Pons (tissue), 1 donor: Measurements from ENCODE around the gene EVC.
"Not testable (repeated sequence)": the region's sequence is repeated elsewhere in the genome, so short reads cannot be mapped to it uniquely, and the experiment has no call there.

Experiments
- DNase-seq: peaks from one replicate; pipeline ENCODE4 v3.0.0-alpha.2; 2016; ENCODE audit warnings: low spot score

Gene EVC

GRCh38 chr4:5708449-5709206 is 2.4 kb upstream of the EVC start, which contains the start of gene EVC2:
TSS of gene EVC2 (minus strand) at chr4:5708559. CDS start at chr4:5708513, 46 bp downstream.
- DNase-seq: no peak

GRCh38 chr4:5709207-5709575 is 1.8 kb upstream of the EVC start:
- no peak for DNase-seq

GRCh38 chr4:5710065-5710960 is 688 bp upstream of the EVC start:
- DNase-seq: no peak

- no peak for DNase-seq
Measured at GRCh38 chr4:5711479-5712184, 631 bp downstream of the EVC start.

- DNase-seq: no peak
Measured at GRCh38 chr4:5712517-5712916, 1.5 kb downstream of the EVC start.

- no peak for DNase-seq
Measured at GRCh38 chr4:5712931-5713330, 1.9 kb downstream of the EVC start.

- DNase-seq: no peak
Measured at GRCh38 chr4:5713861-5714260, 2.9 kb downstream of the EVC start.

- no peak for DNase-seq
Measured at GRCh38 chr4:5715357-5715756, 4.4 kb downstream of the EVC start.

- no peak for DNase-seq
Measured at GRCh38 chr4:5716391-5716790, 5.4 kb downstream of the EVC start.

- DNase-seq: no peak
Measured at GRCh38 chr4:5717449-5718158, 6.6 kb downstream of the EVC start.

- DNase-seq: no peak
Measured at GRCh38 chr4:5718411-5718810, 7.4 kb downstream of the EVC start.

- no peak for DNase-seq
Measured at GRCh38 chr4:5719350-5720055, 8.5 kb downstream of the EVC start.

- no peak for DNase-seq
Measured at GRCh38 chr4:5720157-5720850, 9.3 kb downstream of the EVC start.

GRCh38 chr4:5720980-5721379 is 10.0 kb downstream of the EVC start:
- DNase-seq: no peak

- DNase-seq: no peak
Measured at GRCh38 chr4:5721923-5722322, 10.9 kb downstream of the EVC start.

GRCh38 chr4:5722328-5722727 is 11.3 kb downstream of the EVC start:
- DNase-seq: no peak

GRCh38 chr4:5724377-5724776 is 13.4 kb downstream of the EVC start:
- no peak for DNase-seq

GRCh38 chr4:5728412-5728811 is 17.4 kb downstream of the EVC start:
- not testable (repeated sequence) for DNase-seq

- no peak for DNase-seq
Measured at GRCh38 chr4:5730436-5730835, 19.4 kb downstream of the EVC start.
